ENCODE measurements around the gene MTMR12.
A peak's percentile ranks its signal among the peaks of the same experiment; 100 is the strongest.

The MTMR12 gene

GRCh38 chr5:32312595-32313332 is at the start of gene MTMR12:
Gene MTMR12 (minus strand): TSS chr5:32312939. CDS start chr5:32312838, 101 bp downstream.
- no peaks in the 10 kb centered on the region for H3K36me3 ChIP-seq (ENCODE audit: insufficient read depth, insufficient read length, low read length)
- H3K4me3 ChIP-seq (ENCODE audit: insufficient read length, low read depth) = peak within 1 kb of the TSS; percentile 78
- H3K4me1 ChIP-seq (ENCODE audit: insufficient read depth, insufficient read length) = no peaks in the 10 kb centered on the region
- peak; percentile 95 for DNase-seq (ENCODE audit: low read depth, low spot score)
- TF ChIP-seq ZNF274 (IDR thresholded peaks at IDR 0.05; ENCODE audit: low read depth, low read length) (no peak), SUZ12 (IDR thresholded peaks at IDR 0.05; ENCODE audit: extremely low read depth, insufficient read depth, insufficient read length) (no peak), YY1 (IDR thresholded peaks at IDR 0.05; ENCODE audit: insufficient read depth, insufficient read length) (no peak)
- H3K9ac ChIP-seq (ENCODE audit: insufficient read length, low read depth) = peak within 1 kb of the TSS; percentile 90
- H3K9me3 ChIP-seq (ENCODE audit: insufficient read depth, low read length) = no peaks in the 10 kb centered on the region
- H3K27me3 ChIP-seq (ENCODE audit: insufficient read depth, insufficient read length) = no peaks in the 10 kb centered on the region

GRCh38 chr5:32362527-32362926 is 49.8 kb upstream of the MTMR12 start:
- DNase-seq (ENCODE audit: low read depth, low spot score) = no peak
- peaks cover 28% of the 10 kb centered on the region for H3K36me3 ChIP-seq (ENCODE audit: insufficient read depth, insufficient read length, low read length)
- no peak for TF ChIP-seq ZNF274 (IDR thresholded peaks at IDR 0.05; ENCODE audit: low read depth, low read length)
- TF ChIP-seq SUZ12 (IDR thresholded peaks at IDR 0.05; ENCODE audit: extremely low read depth, insufficient read depth, insufficient read length) = no peak
- TF ChIP-seq YY1 (IDR thresholded peaks at IDR 0.05; ENCODE audit: insufficient read depth, insufficient read length) = no peak
- no peaks in the 10 kb centered on the region for H3K9me3 ChIP-seq (ENCODE audit: insufficient read depth, low read length)
- H3K4me1 ChIP-seq (ENCODE audit: insufficient read depth, insufficient read length) = peaks cover 2% of the 10 kb centered on the region
- H3K9ac ChIP-seq (ENCODE audit: insufficient read length, low read depth) = no peak overlapping the region
- H3K4me3 ChIP-seq (ENCODE audit: insufficient read length, low read depth) = no peak overlapping the region
- no peaks in the 10 kb centered on the region for H3K27me3 ChIP-seq (ENCODE audit: insufficient read depth, insufficient read length)

- peaks cover 30% of the 10 kb centered on the region for H3K36me3 ChIP-seq (ENCODE audit: insufficient read depth, insufficient read length, low read length)
Measured at GRCh38 chr5:32360906-32361305, 48.2 kb upstream of the MTMR12 start.

GRCh38 chr5:32358611-32359010 is 45.9 kb upstream of the MTMR12 start:
- Histone ChIP-seq H3K4me1 (ENCODE audit: insufficient read depth, insufficient read length) (peaks cover 2% of the 10 kb centered on the region), H3K27me3 (ENCODE audit: insufficient read depth, insufficient read length) (no peaks in the 10 kb centered on the region), H3K4me3 (ENCODE audit: insufficient read length, low read depth) (no peak overlapping the region), H3K36me3 (ENCODE audit: insufficient read depth, insufficient read length, low read length) (peaks cover 35% of the 10 kb centered on the region), H3K9ac (ENCODE audit: insufficient read length, low read depth) (no peak overlapping the region), H3K9me3 (ENCODE audit: insufficient read depth, low read length) (no peaks in the 10 kb centered on the region)
- TF ChIP-seq SUZ12 (IDR thresholded peaks at IDR 0.05; ENCODE audit: extremely low read depth, insufficient read depth, insufficient read length) = no peak
- TF ChIP-seq YY1 (IDR thresholded peaks at IDR 0.05; ENCODE audit: insufficient read depth, insufficient read length) = no peak
- TF ChIP-seq ZNF274 (IDR thresholded peaks at IDR 0.05; ENCODE audit: low read depth, low read length) = no peak
- DNase-seq (ENCODE audit: low read depth, low spot score) = no peak

More at GRCh38 chr5:32360906-32361305, 48.2 kb upstream of the MTMR12 start:
- peaks cover 2% of the 10 kb centered on the region for H3K4me1 ChIP-seq (ENCODE audit: insufficient read depth, insufficient read length)
- no peak for DNase-seq (ENCODE audit: low read depth, low spot score)
- H3K9me3 ChIP-seq (ENCODE audit: insufficient read depth, low read length) = no peaks in the 10 kb centered on the region
- no peaks in the 10 kb centered on the region for H3K27me3 ChIP-seq (ENCODE audit: insufficient read depth, insufficient read length)
- no peak for TF ChIP-seq YY1 (IDR thresholded peaks at IDR 0.05; ENCODE audit: insufficient read depth, insufficient read length)
- TF ChIP-seq SUZ12 (IDR thresholded peaks at IDR 0.05; ENCODE audit: extremely low read depth, insufficient read depth, insufficient read length) = no peak
- no peak for TF ChIP-seq ZNF274 (IDR thresholded peaks at IDR 0.05; ENCODE audit: low read depth, low read length)
- no peak overlapping the region for H3K4me3 ChIP-seq (ENCODE audit: insufficient read length, low read depth)
- no peak overlapping the region for H3K9ac ChIP-seq (ENCODE audit: insufficient read length, low read depth)

GRCh38 chr5:32357658-32358057 is 44.9 kb upstream of the MTMR12 start:
- Histone ChIP-seq H3K27me3 (ENCODE audit: insufficient read depth, insufficient read length) (no peaks in the 10 kb centered on the region), H3K4me3 (ENCODE audit: insufficient read length, low read depth) (no peak overlapping the region), H3K9ac (ENCODE audit: insufficient read length, low read depth) (no peak overlapping the region), H3K9me3 (ENCODE audit: insufficient read depth, low read length) (no peaks in the 10 kb centered on the region), H3K4me1 (ENCODE audit: insufficient read depth, insufficient read length) (peaks cover 2% of the 10 kb centered on the region), H3K36me3 (ENCODE audit: insufficient read depth, insufficient read length, low read length) (peaks cover 25% of the 10 kb centered on the region)
- DNase-seq (ENCODE audit: low read depth, low spot score) = no peak
- TF ChIP-seq YY1 (IDR thresholded peaks at IDR 0.05; ENCODE audit: insufficient read depth, insufficient read length) (no peak), ZNF274 (IDR thresholded peaks at IDR 0.05; ENCODE audit: low read depth, low read length) (no peak), SUZ12 (IDR thresholded peaks at IDR 0.05; ENCODE audit: extremely low read depth, insufficient read depth, insufficient read length) (no peak)

GRCh38 chr5:32355686-32356085 is 42.9 kb upstream of the MTMR12 start:
- Histone ChIP-seq H3K27me3 (ENCODE audit: insufficient read depth, insufficient read length) (no peaks in the 10 kb centered on the region), H3K4me1 (ENCODE audit: insufficient read depth, insufficient read length) (peaks cover 2% of the 10 kb centered on the region), H3K4me3 (ENCODE audit: insufficient read length, low read depth) (no peak overlapping the region), H3K9me3 (ENCODE audit: insufficient read depth, low read length) (no peaks in the 10 kb centered on the region), H3K36me3 (ENCODE audit: insufficient read depth, insufficient read length, low read length) (peaks cover 22% of the 10 kb centered on the region), H3K9ac (ENCODE audit: insufficient read length, low read depth) (no peak overlapping the region)
- TF ChIP-seq SUZ12 (IDR thresholded peaks at IDR 0.05; ENCODE audit: extremely low read depth, insufficient read depth, insufficient read length) = no peak
- TF ChIP-seq YY1 (IDR thresholded peaks at IDR 0.05; ENCODE audit: insufficient read depth, insufficient read length) = no peak
- TF ChIP-seq ZNF274 (IDR thresholded peaks at IDR 0.05; ENCODE audit: low read depth, low read length) = no peak
- no peak for DNase-seq (ENCODE audit: low read depth, low spot score)

GRCh38 chr5:32353420-32353819 is 40.7 kb upstream of the MTMR12 start:
- TF ChIP-seq ZNF274 (IDR thresholded peaks at IDR 0.05; ENCODE audit: low read depth, low read length) (no peak), SUZ12 (IDR thresholded peaks at IDR 0.05; ENCODE audit: extremely low read depth, insufficient read depth, insufficient read length) (no peak), YY1 (IDR thresholded peaks at IDR 0.05; ENCODE audit: insufficient read depth, insufficient read length) (no peak)
- H3K9me3 ChIP-seq (ENCODE audit: insufficient read depth, low read length) = no peaks in the 10 kb centered on the region
- no peaks in the 10 kb centered on the region for H3K4me1 ChIP-seq (ENCODE audit: insufficient read depth, insufficient read length)
- peaks cover 19% of the 10 kb centered on the region for H3K36me3 ChIP-seq (ENCODE audit: insufficient read depth, insufficient read length, low read length)
- no peaks in the 10 kb centered on the region for H3K27me3 ChIP-seq (ENCODE audit: insufficient read depth, insufficient read length)
- no peak overlapping the region for H3K9ac ChIP-seq (ENCODE audit: insufficient read length, low read depth)
- no peak for DNase-seq (ENCODE audit: low read depth, low spot score)
- no peak overlapping the region for H3K4me3 ChIP-seq (ENCODE audit: insufficient read length, low read depth)
